ENCODE results near the gene SFSWAP. TPM values are rescaled to one million over a fixed set of nuclear protein-coding genes. Genes with fewer than 3 reads are reported as not detected.
"Not testable (repeated sequence)": the region's sequence is repeated elsewhere in the genome, so short reads cannot be mapped to it uniquely, and the experiment has no call there.

SFSWAP gene
- total RNA-seq, 1 experiment from 2014 or later = 23.7 TPM

GRCh38 chr12:131729254-131729955 is 18.5 kb downstream of the SFSWAP start:
- DNase-seq (ENCODE audit: low spot score) = no peak
- in situ Hi-C loops (cut with HindIII; ENCODE audit: low sequenced_read_pairs) = no loop called here

GRCh38 chr12:131732996-131733615 is 22.2 kb downstream of the SFSWAP start:
- DNase-seq (ENCODE audit: low spot score) = no peak
- in situ Hi-C loops (cut with HindIII; ENCODE audit: low sequenced_read_pairs) = no loop called here

GRCh38 chr12:131733874-131734273 is 23.0 kb downstream of the SFSWAP start:
- no peak for DNase-seq (ENCODE audit: low spot score)
- in situ Hi-C loops (cut with HindIII; ENCODE audit: low sequenced_read_pairs) = no loop called here

DNA sequence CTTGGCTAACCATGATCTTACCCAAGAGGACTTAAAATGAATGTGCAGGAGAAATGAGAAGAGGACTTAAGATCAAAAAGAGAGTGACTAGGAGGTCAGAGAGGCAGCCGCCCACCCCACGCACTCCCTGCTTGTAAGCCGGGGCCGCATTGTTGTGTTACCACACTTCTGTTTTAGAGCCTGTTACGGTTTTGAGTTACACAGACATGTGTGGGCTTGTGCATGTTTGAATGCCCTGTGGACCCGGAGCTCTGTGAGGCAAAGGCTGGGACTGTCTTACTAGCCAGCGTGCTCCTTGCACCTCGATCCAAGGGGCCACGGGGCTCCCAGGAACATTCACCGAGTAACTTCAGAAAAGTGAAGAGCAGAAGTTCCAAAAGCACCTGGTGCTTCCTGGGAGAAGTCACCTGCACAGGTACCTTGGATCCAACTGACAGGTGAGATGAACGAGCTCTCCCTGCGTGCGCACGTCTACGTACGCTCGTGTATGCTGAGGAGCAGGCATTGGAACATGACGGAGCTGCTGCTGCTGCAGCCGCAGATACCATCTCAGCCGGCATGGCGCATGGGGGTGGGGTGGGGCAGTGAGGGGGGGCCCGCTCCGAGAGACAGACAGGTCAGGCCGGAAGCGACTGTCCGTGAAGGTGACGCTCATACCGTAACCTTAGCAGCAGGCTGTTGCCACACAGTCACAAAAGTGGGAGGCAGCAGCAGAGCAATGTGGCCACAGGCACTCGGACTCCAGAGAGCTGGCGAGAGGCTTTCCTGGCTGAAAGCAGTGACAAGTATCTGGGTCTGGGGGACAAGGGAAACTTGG is 23.7 kb downstream of the SFSWAP start:
- no peak for DNase-seq (ENCODE audit: low spot score)
- in situ Hi-C loops (cut with HindIII; ENCODE audit: low sequenced_read_pairs) = no loop called here

- in situ Hi-C loops (cut with HindIII; ENCODE audit: low sequenced_read_pairs) = no loop called here
- no peak for DNase-seq (ENCODE audit: low spot score)
These were observed 24.2 kb downstream of the SFSWAP start for GRCh38 chr12:131735153-131735456.

DNA sequence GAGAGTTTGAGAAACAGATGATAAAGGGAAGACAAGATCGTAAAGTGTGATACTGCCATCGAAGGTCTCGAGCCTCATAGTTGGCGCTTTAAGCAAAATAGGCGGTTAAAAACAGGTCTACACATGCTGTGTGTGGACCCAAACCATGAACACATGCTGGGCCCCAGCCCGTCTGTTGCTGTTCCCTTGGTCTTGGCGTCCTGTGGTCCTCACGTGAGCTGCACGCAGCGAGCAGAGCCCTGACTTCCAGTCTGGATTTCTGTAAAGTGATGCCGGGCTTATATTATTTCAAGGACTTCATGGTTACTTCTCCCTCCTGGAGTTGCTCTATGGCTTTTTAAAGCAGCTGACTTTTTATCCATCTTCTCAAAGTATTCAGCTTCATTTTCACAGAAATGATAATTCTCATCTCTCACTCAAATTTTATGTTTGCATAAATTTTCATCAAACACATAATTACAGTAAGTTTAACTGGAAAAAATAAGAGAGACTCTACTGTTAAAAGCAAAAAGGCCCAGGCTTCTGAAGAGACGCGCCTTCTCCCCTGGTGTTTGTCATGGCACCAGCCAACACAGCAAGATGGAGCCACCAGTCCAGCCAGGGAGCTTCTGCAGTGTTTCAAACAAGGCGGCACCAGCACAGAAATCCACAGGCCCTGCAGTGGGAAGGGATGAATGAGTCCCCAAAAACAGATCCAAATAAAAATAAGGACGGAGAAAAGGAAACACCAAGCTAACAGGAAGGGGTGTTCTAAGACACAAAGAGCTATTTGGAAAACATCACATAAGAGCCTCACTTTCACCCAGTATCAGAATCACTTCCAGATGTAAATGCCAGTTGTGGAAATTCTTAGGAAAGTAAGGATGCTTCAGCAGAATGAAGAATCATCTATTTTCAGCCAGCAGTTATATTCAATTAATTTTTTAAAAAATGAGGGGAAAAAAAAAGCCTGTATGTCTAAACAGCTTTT is 24.9 kb downstream of the SFSWAP start:
- in situ Hi-C loops (cut with HindIII; ENCODE audit: low sequenced_read_pairs) = no loop called here
- peak; percentile 36 for DNase-seq (ENCODE audit: low spot score)

- in situ Hi-C loops (cut with HindIII; ENCODE audit: low sequenced_read_pairs) = no loop called here
- DNase-seq (ENCODE audit: low spot score) = no peak
These were observed 25.7 kb downstream of the SFSWAP start for GRCh38 chr12:131736446-131737149.

GRCh38 chr12:131737150-131737827 is 26.4 kb downstream of the SFSWAP start:
- in situ Hi-C loops (cut with HindIII; ENCODE audit: low sequenced_read_pairs) = no loop called here
- DNase-seq (ENCODE audit: low spot score) = no peak

GRCh38 chr12:131738196-131738595 is 27.3 kb downstream of the SFSWAP start:
- DNase-seq (ENCODE audit: low spot score) = no peak
- in situ Hi-C loops (cut with HindIII; ENCODE audit: low sequenced_read_pairs) = no loop called here

- no peak for DNase-seq (ENCODE audit: low spot score)
- in situ Hi-C loops (cut with HindIII; ENCODE audit: low sequenced_read_pairs) = no loop called here
These were observed 29.7 kb downstream of the SFSWAP start for GRCh38 chr12:131740626-131741025.

DNA sequence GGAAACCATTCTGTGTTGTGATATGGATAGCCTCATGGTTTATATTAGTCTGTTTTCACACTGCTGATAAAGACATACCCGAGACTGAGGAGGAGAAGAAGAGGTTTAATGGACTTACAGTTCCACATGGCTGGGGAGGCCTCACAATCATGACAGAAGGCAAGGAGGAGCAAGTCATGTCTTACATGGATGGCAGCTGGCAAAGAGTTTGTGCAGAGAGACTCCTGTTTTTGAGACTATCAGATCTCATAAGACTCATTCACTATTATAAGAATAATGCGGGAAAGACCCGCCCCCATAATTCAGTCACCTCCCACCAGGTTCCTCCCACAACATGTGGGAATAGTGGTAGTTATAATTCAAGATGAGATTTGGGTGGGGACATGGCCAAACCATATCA is 31.9 kb downstream of the SFSWAP start:
- in situ Hi-C loops (cut with HindIII; ENCODE audit: low sequenced_read_pairs); DNase-seq (ENCODE audit: low spot score): not testable (repeated sequence)

- DNase-seq (ENCODE audit: low spot score); in situ Hi-C loops (cut with HindIII; ENCODE audit: low sequenced_read_pairs): not testable (repeated sequence)
These were observed 32.5 kb downstream of the SFSWAP start for GRCh38 chr12:131743410-131743809.

DNA sequence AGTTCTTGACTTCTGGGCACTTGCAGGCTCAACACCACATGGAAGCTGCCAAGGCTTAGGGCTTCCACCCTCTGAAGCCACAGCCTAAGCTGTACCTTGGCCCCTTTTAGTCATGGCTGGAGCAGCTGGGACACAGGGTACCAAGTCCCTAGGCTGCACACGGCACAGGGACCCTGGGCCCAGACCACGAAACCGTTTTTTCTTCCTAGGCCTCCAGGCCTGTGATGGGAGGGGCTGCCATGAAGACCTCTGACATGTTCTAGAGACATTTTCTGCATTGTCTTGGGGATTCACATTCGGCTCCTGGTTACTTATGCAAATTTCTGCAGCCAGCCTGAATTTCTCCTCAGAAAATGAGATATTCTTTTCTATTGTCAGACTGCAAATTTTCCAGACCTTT is 33.0 kb downstream of the SFSWAP start:
- in situ Hi-C loops (cut with HindIII; ENCODE audit: low sequenced_read_pairs); DNase-seq (ENCODE audit: low spot score): not testable (repeated sequence)

- in situ Hi-C loops (cut with HindIII; ENCODE audit: low sequenced_read_pairs) = not testable (repeated sequence)
These were observed 33.8 kb downstream of the SFSWAP start for GRCh38 chr12:131744675-131745074.

DNA sequence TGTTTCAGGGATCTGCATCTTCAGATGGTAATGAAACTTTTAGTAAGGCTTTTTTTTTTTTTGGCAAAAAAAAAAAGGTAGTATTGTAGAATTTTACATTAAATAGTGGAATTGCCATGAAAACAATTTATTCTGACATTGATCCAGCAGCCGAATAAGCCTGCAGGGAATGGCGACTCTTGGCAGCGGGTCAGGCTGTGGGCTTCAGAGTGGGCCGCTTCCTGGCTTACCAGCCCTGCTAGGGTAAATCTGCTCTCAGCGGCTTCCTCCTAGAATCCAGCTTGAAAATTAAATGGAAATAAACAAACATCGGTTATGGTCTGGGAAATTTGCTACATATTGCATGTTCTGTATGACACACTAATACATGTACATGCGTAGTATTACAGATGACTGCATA is 34.8 kb downstream of the SFSWAP start:
- no peak for DNase-seq (ENCODE audit: low spot score)
- in situ Hi-C loops (cut with HindIII; ENCODE audit: low sequenced_read_pairs) = no loop called here

More at GRCh38 chr12:131744675-131745074, 33.8 kb downstream of the SFSWAP start:
- not testable (repeated sequence) for DNase-seq (ENCODE audit: low spot score)

- in situ Hi-C loops (cut with HindIII; ENCODE audit: low sequenced_read_pairs) = no loop called here
- no peak for DNase-seq (ENCODE audit: low spot score)
These were observed 36.6 kb downstream of the SFSWAP start for GRCh38 chr12:131747276-131748177.

Data from G401 (cell line).